22Rv1 (cell line): ENCODE data around the gene KISS1.

Experiments used
- H3K27ac ChIP-seq: fragments of 450-650 bp; 2 replicates; pipeline ENCODE4 v1.5.1; 2017
- CTCF ChIP-seq: fragments of 450-650 bp; IDR thresholded peaks from 2 replicates; pipeline ENCODE4 v1.5.1; 2017; ENCODE audit warnings: mild to moderate bottlenecking
- ZFX ChIP-seq: fragments of 450-650 bp; IDR thresholded peaks from 2 replicates; pipeline ENCODE4 v1.6.1; 2017; ENCODE audit warnings: antibody characterized with exemption, borderline replicate concordance

Gene KISS1

GRCh38 chr1:204223129-204223860 is 27.0 kb upstream of the KISS1 start:
- no peak overlapping the region for H3K27ac ChIP-seq
- TF ChIP-seq ZFX, result no peak
- no peak for TF ChIP-seq CTCF

DNA sequence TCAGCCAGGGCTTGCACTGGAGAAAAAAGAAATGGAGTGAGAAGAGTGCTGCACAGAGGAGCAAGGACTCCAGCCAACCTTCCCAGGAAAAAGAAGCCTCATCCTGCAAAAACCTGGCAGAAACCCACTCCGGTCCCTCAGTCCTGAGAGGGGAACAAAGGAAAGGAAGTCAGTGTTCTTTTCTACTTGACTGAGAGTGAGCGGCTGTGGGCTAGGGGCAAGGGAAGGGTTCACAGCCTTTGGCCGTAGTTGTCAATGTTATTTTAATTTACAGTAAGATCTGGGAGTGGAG is 26.4 kb upstream of the KISS1 start:
- TF ChIP-seq ZFX (no peak), CTCF (no peak)
- no peak overlapping the region for H3K27ac ChIP-seq

GRCh38 chr1:204222006-204222763 is 25.9 kb upstream of the KISS1 start:
- TF ChIP-seq ZFX (no peak), CTCF (no peak)
- H3K27ac ChIP-seq, result no peak overlapping the region

- H3K27ac ChIP-seq, result no peak overlapping the region
- TF ChIP-seq ZFX (no peak), CTCF (no peak)
Observed at GRCh38 chr1:204221271-204221670, 25.0 kb upstream of the KISS1 start.

DNA sequence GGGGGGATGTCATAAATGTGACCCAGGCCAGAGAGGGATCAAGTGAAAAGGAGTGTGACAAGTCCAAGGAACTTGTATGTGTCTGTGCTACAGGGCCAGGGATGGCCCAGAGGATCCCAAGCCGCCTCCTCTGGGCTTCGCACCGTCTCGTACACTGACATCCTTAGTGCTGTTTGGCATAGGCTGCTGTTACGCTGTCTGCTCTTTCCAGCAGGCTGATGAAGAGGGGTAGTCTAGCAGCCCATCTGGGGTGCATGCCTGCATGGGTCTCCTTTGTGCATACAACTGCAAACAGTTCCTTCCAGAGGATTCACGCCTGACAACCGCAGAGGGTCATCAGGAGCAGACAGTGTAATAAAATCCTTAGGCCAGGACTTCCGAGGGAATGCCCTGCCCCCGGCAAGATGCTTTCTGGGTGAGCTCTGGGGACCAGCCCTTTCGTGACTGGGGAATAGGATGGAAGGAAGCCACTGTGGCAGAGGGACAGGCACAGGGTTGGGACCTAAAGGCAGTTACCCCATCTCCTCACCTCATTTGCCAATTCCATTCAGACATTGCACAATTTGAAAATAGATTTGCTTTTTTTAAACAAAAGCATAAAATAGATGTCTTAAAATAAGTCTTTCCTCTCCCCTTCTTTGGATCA is 23.8 kb upstream of the KISS1 start:
- H3K27ac ChIP-seq, result no peak overlapping the region
- TF ChIP-seq CTCF (no peak), ZFX (no peak)

DNA sequence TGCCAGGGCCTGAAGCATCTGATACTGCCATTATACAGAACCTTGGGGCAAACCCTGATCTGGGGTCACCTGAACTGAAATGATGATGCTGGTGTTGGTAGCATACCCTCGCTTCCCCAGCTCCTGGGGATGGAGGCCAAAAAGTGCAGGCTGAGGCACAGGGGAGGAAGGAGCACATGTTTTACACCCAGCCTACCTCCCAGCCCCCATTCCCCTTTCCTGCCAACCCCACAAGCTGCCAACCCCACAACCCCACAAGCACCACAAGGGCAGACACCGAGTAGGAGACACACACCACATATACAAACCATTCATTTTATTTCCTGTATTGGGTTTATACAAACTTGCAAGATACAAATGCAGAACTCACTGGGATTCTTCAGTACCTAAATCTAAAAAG is 22.3 kb upstream of the KISS1 start:
- no peak overlapping the region for H3K27ac ChIP-seq
- TF ChIP-seq CTCF (no peak), ZFX (no peak)

- TF ChIP-seq CTCF (no peak), ZFX (no peak)
- no peak overlapping the region for H3K27ac ChIP-seq
Observed at GRCh38 chr1:204217648-204218000, 21.3 kb upstream of the KISS1 start.
